Small intestine (tissue), 7 donors: Measurements from ENCODE around the gene HTR4. TPM values are rescaled to one million over a fixed set of nuclear protein-coding genes. Genes with fewer than 3 reads are reported as not detected.
A peak's percentile ranks its signal among the peaks of the same experiment; 100 is the strongest.

Source experiments
- DNase-seq, 2 donors: peaks; one replicate each; pipeline versions ENCODE4 v3.0.0 to v3.0.0-alpha.2; 2013
- FAIRE-seq: peaks from 2 replicates; lab custom pipeline; 2012; peaks lifted over from hg19 to GRCh38; lab: Jason Lieb, UNC
- H3K27ac ChIP-seq, 3 donors: one replicate each; pipeline ENCODE4 v1.5.1; 2013; ENCODE audit warnings: low read length in 2 of 3, mild to moderate bottlenecking in 2 of 3, control low read depth in 1 of 3, inconsistent platforms in 1 of 3, low read depth in 1 of 3, moderate library complexity in 1 of 3
- H3K27me3 ChIP-seq, 3 donors: one replicate each; pipeline ENCODE4 v1.6.1; 2013; ENCODE audit warnings: low read length in 3 of 3, inconsistent platforms in 1 of 3; ENCODE audit not compliant: control insufficient read depth in 3 of 3, insufficient read depth in 3 of 3
- H3K36me3 ChIP-seq, 3 donors: one replicate each; pipeline ENCODE4 v1.6.1; 2013; ENCODE audit warnings: low read length in 3 of 3, inconsistent platforms in 1 of 3, low read depth in 1 of 3, mild to moderate bottlenecking in 1 of 3, moderate library complexity in 1 of 3; ENCODE audit not compliant: control insufficient read depth in 3 of 3, insufficient read depth in 2 of 3
- H3K4me1 ChIP-seq, 3 donors: one replicate each; pipeline ENCODE4 v1.6.1; 2013; ENCODE audit warnings: low read length in 2 of 3, inconsistent platforms in 1 of 3, low read depth in 1 of 3, mild to moderate bottlenecking in 1 of 3, moderate library complexity in 1 of 3; ENCODE audit not compliant: control insufficient read depth in 3 of 3, insufficient read depth in 2 of 3
- H3K4me3 ChIP-seq, 3 donors: one replicate each; pipeline ENCODE4 v1.5.1; 2013; ENCODE audit warnings: low read length in 3 of 3, control low read depth in 1 of 3, inconsistent platforms in 1 of 3, low read depth in 1 of 3, mild to moderate bottlenecking in 1 of 3, moderate library complexity in 1 of 3
- H3K9me3 ChIP-seq, 2 donors: one replicate each; pipeline ENCODE4 v1.6.1; 2013; ENCODE audit warnings: low read depth in 1 of 2, low read length in 1 of 2; ENCODE audit not compliant: control insufficient read depth in 2 of 2, insufficient read depth in 1 of 2
- WGBS, 3 donors: extraction: QIAGEN DNeasy Blood & Tissue Kit; methylation state at CpG; one replicate each; pipeline ENCODE4 v1.1.7; 2013; 5-methylcytosine and 5-hydroxymethylcytosine counted together
- polyA plus RNA-seq, 4 donors: library from polyadenylated mRNA; stranded (reverse) in 3 of 4; unstranded in 1 of 4; fragments of 200-250 nt in 3 of 4; fragments of 120-200 nt in 1 of 4; gene quantifications; one replicate each; pipeline versions ENCODE4 v1.2.1 to v1.2.3, GENCODE V29; 2013
- donor health status: healthy with polysubstance abuse.
- donor health status: control.
- donor health status: control.
- donor health status: Bipolar disorder and iron deficiency.
- donor health status: healthy.

The HTR4 gene
- polyA plus RNA-seq, 4 donors, result 1.6 to 8.7 (median 4.2) TPM

GRCh38 chr5:148486456-148486855 lies 167.9 kb downstream of the HTR4 start:
- Histone ChIP-seq H3K27me3 (no peaks in the 10 kb centered on the region), H3K36me3 (peaks cover 0 to 8% (median 0%) of the 10 kb centered on the region in 3 donors), H3K9me3 (no peaks in the 10 kb centered on the region), H3K4me3 (no peak overlapping the region), H3K27ac (no peak overlapping the region), H3K4me1 (peaks cover 0 to 2% (median 0%) of the 10 kb centered on the region in 3 donors)
- DNase-seq (no peak), FAIRE-seq (no peak)
- WGBS, 3 donors, result 75 to 87% (median 87%) methylated on average over 3 of the region's 3 CpGs

GRCh38 chr5:148484651-148485050 lies 169.7 kb downstream of the HTR4 start:
- no peaks in the 10 kb centered on the region for H3K4me1 ChIP-seq
- no peaks in the 10 kb centered on the region for H3K9me3 ChIP-seq
- no peak overlapping the region for H3K4me3 ChIP-seq
- FAIRE-seq, result no peak
- no peak overlapping the region for H3K27ac ChIP-seq
- H3K36me3 ChIP-seq, result peaks cover 0 to 8% (median 0%) of the 10 kb centered on the region in 3 donors
- no peaks in the 10 kb centered on the region for H3K27me3 ChIP-seq
- DNase-seq, result no peak

GRCh38 chr5:148483750-148484149 lies 170.6 kb downstream of the HTR4 start:
- Histone ChIP-seq H3K4me3 (no peak overlapping the region), H3K9me3 (no peaks in the 10 kb centered on the region), H3K27me3 (no peaks in the 10 kb centered on the region), H3K4me1 (no peaks in the 10 kb centered on the region), H3K36me3 (peaks cover 0 to 8% (median 0%) of the 10 kb centered on the region in 3 donors), H3K27ac (no peak overlapping the region)
- WGBS, 3 donors, result 93 to 94% (median 94%) methylated on average over 3 of the region's 3 CpGs
- DNase-seq (no peak), FAIRE-seq (no peak)

GRCh38 chr5:148482697-148483462 lies 171.4 kb downstream of the HTR4 start:
- Histone ChIP-seq H3K4me1 (no peaks in the 10 kb centered on the region), H3K36me3 (peaks cover 0 to 8% (median 0%) of the 10 kb centered on the region in 3 donors), H3K27ac (no peak overlapping the region), H3K27me3 (no peaks in the 10 kb centered on the region), H3K9me3 (no peaks in the 10 kb centered on the region), H3K4me3 (no peak overlapping the region)
- 58 to 85% (median 69%) methylated on average over 22 of the region's 22 CpGs for WGBS, 3 donors
- DNase-seq, result peak; percentile 34 to 58
- FAIRE-seq, result no peak

- Histone ChIP-seq H3K36me3 (peaks cover 0 to 8% (median 0%) of the 10 kb centered on the region in 3 donors), H3K27me3 (no peaks in the 10 kb centered on the region), H3K4me3 (no peak overlapping the region), H3K4me1 (no peaks in the 10 kb centered on the region), H3K9me3 (no peaks in the 10 kb centered on the region), H3K27ac (no peak overlapping the region)
- FAIRE-seq (no peak), DNase-seq (no peak)
- WGBS, 3 donors, result 70 to 86% (median 86%) methylated on average over 7 of the region's 7 CpGs
Measured at GRCh38 chr5:148482196-148482595, 172.1 kb downstream of the HTR4 start.

GRCh38 chr5:148477429-148477828 lies 176.9 kb downstream of the HTR4 start:
- H3K4me1 ChIP-seq, result no peaks in the 10 kb centered on the region
- WGBS, 3 donors, result 85 to 91% (median 86%) methylated on average over 3 of the region's 3 CpGs
- FAIRE-seq, result no peak
- H3K9me3 ChIP-seq, result no peaks in the 10 kb centered on the region
- no peak overlapping the region for H3K27ac ChIP-seq
- H3K27me3 ChIP-seq, result no peaks in the 10 kb centered on the region
- peaks cover 0 to 5% (median 0%) of the 10 kb centered on the region in 3 donors for H3K36me3 ChIP-seq
- no peak for DNase-seq
- H3K4me3 ChIP-seq, result no peak overlapping the region

GRCh38 chr5:148476302-148476701 lies 178.0 kb downstream of the HTR4 start:
- no peaks in the 10 kb centered on the region for H3K27me3 ChIP-seq
- H3K4me3 ChIP-seq, result no peak overlapping the region
- DNase-seq (no peak), FAIRE-seq (no peak)
- no peaks in the 10 kb centered on the region for H3K9me3 ChIP-seq
- no peak overlapping the region for H3K27ac ChIP-seq
- H3K4me1 ChIP-seq, result no peaks in the 10 kb centered on the region
- 69 to 85% (median 82%) methylated on average over 3 of the region's 3 CpGs for WGBS, 3 donors
- H3K36me3 ChIP-seq, result no peaks in the 10 kb centered on the region

GRCh38 chr5:148474025-148474511 lies 180.3 kb downstream of the HTR4 start:
- Histone ChIP-seq H3K4me1 (no peaks in the 10 kb centered on the region), H3K9me3 (no peaks in the 10 kb centered on the region), H3K36me3 (no peaks in the 10 kb centered on the region), H3K4me3 (no peak overlapping the region), H3K27ac (no peak overlapping the region), H3K27me3 (no peaks in the 10 kb centered on the region)
- DNase-seq, result no peak
- FAIRE-seq, result no peak
- 85 to 95% (median 88%) methylated on average over 8 of the region's 8 CpGs for WGBS, 3 donors
